ENCODE data around the gene MATCAP1.
A peak's percentile ranks its signal among the peaks of the same experiment; 100 is the strongest.

The MATCAP1 gene

GRCh38 chr16:67155295-67156142 lies 28.2 kb downstream of the MATCAP1 start:
- peak; percentile 87 for DNase-seq

DNA sequence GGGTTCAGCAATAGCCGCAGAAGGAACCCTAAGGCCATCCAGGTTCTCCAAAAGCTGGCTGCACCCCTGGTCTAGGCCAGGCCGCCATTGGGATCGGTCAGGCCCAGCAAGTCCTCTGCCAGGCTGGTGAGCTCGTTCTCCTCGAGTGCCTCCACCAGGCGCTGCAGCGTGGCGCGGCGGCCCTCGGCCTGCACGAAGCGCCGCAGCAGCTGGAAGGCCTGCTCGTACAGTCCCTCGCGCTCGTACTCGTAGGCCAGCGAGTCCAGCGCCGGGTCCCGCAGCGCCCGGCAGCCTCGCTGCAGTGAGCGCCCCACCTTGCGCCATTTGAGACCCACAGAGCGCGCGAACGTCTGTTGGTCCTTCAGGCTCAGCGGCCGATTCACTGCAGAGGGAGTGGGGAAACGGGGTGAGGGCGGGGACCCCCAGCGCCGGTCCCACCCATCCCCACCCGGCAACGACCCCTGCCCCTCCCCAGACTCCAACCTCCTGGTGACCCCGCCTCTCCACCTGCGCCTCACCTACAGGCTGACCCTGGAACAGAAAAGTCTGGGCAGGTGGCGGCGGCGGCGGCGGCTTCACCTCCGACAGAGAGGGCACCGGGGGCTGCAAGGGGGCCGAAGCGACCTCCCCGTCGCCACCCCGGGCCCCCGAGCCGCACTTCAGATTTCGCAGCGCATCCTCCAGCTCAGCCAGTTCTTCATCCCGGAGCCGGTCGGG lies 29.0 kb downstream of the MATCAP1 start:
- no peak for DNase-seq

GRCh38 chr16:67151431-67152097 lies 32.2 kb downstream of the MATCAP1 start:
- no peak for DNase-seq

- DNase-seq, result no peak
These were observed 32.8 kb downstream of the MATCAP1 start, which contains the start of gene B3GNT9 for GRCh38 chr16:67150833-67151396. Gene B3GNT9 (minus strand): TSS chr16:67150998. CDS start chr16:67150485, 513 bp downstream.

DNA sequence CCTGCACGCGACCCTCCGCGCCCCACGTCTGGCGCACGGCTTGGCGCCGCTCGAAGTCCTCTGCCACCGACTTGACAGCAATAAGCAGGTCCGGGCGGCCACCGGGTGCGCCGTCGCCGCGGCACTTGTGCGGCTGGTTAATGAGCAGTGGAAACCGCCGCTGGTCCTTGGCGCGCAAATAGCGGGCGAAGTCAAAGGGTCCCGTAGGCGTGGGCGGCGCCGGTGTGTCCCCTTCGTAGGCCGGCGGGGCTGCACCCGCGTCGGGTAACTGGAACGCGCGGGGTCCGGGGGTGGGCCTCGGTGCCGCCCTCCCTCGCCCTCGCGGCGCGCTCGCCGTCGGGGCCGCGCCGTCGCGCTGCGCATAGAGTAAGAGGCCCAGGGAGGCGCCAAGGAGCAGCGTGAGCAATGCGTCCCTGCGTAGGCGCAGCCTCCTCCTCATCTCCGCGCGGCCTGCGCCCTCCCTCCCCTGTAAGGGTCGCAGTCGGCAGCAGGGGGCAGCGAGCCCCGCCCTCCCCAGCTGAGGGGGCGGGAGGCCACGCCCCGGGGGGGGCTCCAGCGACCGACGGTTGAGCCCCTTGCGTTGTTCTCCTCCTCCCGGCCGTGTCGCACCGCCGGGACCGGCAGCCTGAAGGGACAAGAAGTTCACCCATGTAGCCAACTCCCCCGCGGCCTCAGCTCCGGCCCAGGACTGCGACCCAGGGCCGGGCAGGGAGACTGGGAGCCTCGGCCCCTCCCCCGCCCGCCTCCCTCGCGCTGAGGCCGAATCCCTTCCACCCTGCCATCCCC lies 33.5 kb downstream of the MATCAP1 start:
- DNase-seq, result no peak

- no peak for DNase-seq
These were observed 34.3 kb downstream of the MATCAP1 start for GRCh38 chr16:67149276-67150046.

GRCh38 chr16:67148656-67149275 lies 35.0 kb downstream of the MATCAP1 start:
- no peak for DNase-seq

DNA sequence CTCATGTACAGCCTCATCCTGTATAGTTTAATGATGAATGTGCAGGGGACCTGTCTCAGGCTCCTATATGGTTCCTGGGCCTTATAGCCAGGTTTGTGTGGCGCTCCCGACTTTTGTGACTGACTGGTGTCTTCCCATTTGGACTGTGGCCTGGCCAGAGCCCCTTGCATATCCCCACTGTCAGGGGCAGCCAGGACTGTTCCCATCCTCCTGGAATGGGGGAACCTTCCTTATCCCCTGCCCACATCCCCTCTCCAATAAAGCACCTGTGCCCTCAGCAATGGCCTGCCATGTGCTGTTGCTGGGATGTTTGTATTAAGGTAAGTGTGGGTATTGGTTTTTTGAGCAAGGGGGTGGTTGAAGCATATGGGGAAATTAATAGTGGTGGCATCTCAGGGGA lies 35.5 kb downstream of the MATCAP1 start:
- DNase-seq, result no peak

GRCh38 chr16:67147437-67148140 lies 36.2 kb downstream of the MATCAP1 start:
- DNase-seq, result no peak

- DNase-seq, result no peak
These were observed 37.0 kb downstream of the MATCAP1 start for GRCh38 chr16:67146523-67147357.

DNA sequence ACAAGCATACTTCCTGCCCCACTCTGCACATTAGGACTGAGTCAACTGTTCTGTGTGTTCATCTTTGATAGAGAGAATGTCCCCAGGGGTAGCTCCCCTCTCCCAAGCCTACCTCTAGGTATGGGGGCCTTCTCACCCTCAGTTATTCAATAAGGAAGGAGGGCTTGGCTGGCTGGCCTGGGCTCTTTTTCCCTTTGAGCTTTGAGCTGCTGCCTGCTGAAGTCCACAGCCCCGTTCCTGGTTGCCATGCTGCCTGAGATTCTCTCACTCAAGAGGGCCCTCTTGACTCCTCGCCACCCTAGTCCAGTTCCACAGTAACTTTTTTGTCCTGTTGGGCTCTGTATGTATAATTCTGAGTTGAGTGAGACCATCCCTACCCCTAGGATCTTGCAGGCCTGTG lies 38.0 kb downstream of the MATCAP1 start:
- no peak for DNase-seq

GRCh38 chr16:67144943-67145342 lies 38.8 kb downstream of the MATCAP1 start:
- DNase-seq, result no peak

DNA sequence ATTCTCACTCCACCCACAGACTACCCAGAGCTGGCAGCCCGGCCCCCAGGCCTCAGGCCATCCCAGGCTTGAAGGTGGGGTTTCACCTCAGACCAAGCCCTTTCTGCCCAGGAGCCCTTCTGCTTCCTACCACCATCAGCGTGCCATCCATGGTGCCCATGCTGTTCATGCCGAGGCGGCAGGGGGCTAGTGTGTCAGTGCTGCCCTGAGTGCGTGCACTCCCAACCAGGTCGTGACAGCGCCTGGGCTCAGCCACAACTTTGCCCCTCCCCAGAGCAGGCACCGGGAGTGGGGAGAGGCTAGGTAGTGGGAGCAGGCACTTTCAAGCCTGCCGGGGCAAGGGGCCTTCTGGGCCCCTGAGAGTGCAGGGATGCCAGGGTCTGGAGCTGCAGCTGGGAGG lies 41.4 kb downstream of the MATCAP1 start:
- no peak for DNase-seq

DNA sequence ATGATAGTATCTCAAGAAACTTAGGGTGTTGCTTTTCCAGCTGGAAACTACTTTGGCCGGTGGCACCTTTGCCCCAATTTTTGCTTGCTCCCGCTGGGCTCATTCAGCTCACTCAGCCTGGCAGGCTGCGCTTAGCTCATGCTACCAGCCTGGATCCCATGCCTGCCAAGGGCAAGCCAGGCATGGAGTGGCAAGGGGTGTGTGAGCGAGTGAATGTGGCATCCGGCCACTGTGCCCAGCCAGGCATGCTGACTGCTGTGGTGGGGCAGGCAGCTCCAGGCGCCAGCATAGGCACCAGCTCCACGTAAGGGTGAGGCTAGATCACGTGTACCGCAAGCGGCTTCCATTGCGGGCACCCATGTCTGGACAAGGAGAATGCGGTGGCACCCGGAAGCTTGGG lies 42.4 kb downstream of the MATCAP1 start:
- DNase-seq, result no peak

- DNase-seq, result no peak
These were observed 46.2 kb downstream of the MATCAP1 start for GRCh38 chr16:67137605-67138004.

- no peak for DNase-seq
These were observed 54.3 kb downstream of the MATCAP1 start for GRCh38 chr16:67129422-67129821.

- DNase-seq, result no peak
These were observed 54.9 kb downstream of the MATCAP1 start for GRCh38 chr16:67128887-67129286.

GRCh38 chr16:67128417-67128816 lies 55.3 kb downstream of the MATCAP1 start:
- DNase-seq, result no peak
